Measurements from ENCODE around the gene TXNDC11. TPM values are rescaled to one million over a fixed set of nuclear protein-coding genes. Genes with fewer than 3 reads are reported as not detected.
"Not testable (repeated sequence)": the region's sequence is repeated elsewhere in the genome, so short reads cannot be mapped to it uniquely, and the experiment has no call there.

The TXNDC11 gene, protein sequence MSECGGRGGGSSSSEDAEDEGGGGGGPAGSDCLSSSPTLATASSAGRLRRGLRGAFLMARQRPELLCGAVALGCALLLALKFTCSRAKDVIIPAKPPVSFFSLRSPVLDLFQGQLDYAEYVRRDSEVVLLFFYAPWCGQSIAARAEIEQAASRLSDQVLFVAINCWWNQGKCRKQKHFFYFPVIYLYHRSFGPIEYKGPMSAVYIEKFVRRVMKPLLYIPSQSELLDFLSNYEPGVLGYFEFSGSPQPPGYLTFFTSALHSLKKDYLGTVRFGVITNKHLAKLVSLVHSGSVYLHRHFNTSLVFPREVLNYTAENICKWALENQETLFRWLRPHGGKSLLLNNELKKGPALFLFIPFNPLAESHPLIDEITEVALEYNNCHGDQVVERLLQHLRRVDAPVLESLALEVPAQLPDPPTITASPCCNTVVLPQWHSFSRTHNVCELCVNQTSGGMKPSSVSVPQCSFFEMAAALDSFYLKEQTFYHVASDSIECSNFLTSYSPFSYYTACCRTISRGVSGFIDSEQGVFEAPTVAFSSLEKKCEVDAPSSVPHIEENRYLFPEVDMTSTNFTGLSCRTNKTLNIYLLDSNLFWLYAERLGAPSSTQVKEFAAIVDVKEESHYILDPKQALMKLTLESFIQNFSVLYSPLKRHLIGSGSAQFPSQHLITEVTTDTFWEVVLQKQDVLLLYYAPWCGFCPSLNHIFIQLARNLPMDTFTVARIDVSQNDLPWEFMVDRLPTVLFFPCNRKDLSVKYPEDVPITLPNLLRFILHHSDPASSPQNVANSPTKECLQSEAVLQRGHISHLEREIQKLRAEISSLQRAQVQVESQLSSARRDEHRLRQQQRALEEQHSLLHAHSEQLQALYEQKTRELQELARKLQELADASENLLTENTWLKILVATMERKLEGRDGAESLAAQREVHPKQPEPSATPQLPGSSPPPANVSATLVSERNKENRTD
- 52.7 and 55.9 TPM in 2 replicates for total RNA-seq

DNA sequence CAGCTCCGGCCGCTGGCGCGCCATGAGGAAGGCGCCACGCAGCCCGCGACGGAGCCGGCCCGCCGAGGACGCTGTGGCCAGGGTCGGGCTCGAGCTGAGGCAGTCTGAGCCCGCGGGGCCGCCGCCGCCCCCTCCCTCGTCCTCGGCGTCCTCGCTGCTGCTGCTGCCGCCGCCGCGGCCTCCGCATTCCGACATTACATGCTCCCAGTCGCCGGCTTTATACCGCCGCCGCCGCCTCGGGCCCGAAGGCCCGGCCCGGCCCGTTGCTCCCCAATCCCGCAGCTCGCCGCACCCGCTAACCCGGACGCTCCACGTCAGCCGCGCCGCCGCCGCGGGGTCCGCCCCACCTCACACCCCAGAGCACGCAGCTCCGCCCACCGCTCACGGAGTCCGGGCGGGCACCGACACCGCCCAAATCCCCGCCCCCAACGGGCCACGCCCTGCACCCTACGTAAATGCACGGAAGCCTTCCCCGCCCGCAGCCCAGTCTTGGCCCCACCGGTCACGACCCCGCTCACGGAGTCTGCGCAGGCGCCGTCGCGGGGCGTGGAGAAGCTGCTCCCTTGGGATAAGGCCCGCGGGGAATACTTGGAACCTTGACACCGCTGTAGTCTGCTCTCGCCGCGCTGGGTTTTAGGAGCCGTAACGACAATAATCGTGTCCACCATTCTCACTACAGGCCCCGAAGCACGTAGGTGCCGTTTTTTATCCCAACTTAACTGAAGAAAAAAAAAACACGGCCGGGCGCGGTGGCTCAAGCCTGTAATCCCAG, at the start of gene TXNDC11:
TSS of gene TXNDC11 (minus strand) at position 322 of the 772 bp plus-strand sequence. CDS start at position 195, 127 bp downstream.
- peak within 1 kb of the TSS; percentile 99 for H3K4me3 Mint-ChIP-seq
- H3K9me3 Mint-ChIP-seq: no peaks in the 10 kb centered on the region
- H3K4me1 Mint-ChIP-seq (ENCODE audit: low read depth): peaks cover 54% of the 10 kb centered on the region
- peak; percentile 99 for DNase-seq (ENCODE audit: low spot score)
- H3K27ac Mint-ChIP-seq: peak within 1 kb of the TSS; percentile 93
- intact Hi-C loops (cut with micrococcal nuclease): loop anchor here (1.0 to 5.0 kb wide), 9 partner anchors 8 to 1060 kb away; partner anchors contain the start of genes CLEC16A, CPPED1, RSL1D1 and SNN
- no peaks in the 10 kb centered on the region for H3K27me3 Mint-ChIP-seq (ENCODE audit: insufficient read depth)
- H3K36me3 Mint-ChIP-seq (ENCODE audit: low read depth): peaks cover 13% of the 10 kb centered on the region

DNA sequence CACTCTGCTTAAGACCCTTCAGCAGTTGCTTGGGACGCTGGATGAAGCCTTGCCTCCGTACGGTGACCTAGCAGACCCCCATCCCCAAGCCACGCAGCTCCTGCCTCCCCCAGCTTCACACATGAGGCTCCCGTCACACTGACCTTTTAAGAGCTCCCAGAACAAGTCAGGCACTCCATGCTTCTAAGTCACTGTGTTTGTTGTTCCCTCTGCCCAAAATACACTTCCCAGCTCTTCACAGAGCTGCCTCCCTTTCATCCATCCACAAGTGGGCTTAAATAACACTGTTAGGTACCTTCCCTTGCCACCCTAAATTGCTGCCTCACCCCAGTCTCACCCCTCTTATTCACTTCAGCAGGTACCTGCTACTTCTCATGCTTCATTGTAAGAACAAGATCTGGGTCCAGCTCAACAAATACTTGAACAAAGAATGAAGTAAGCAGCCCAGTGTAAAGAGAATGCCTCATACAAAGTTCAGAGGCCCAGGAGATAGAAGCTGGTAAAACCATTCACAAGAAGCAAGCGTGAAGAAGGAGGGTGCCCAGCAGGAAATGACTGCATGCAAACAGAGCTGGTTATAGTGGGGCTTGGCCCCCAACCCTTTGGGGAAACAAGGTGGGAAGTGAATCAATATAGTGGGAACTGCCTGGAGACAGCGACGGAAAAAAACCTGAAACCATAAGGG, 48.6 kb upstream of the TXNDC11 start:
- H3K4me3 Mint-ChIP-seq: peak overlapping the region; percentile 21
- H3K27me3 Mint-ChIP-seq (ENCODE audit: insufficient read depth): no peaks in the 10 kb centered on the region
- no peak for DNase-seq (ENCODE audit: low spot score)
- H3K36me3 Mint-ChIP-seq (ENCODE audit: low read depth): peaks cover 36% of the 10 kb centered on the region
- H3K27ac Mint-ChIP-seq: peak overlapping the region; percentile 86
- intact Hi-C loops (cut with micrococcal nuclease): no loop called here
- no peaks in the 10 kb centered on the region for H3K9me3 Mint-ChIP-seq
- peaks cover 76% of the 10 kb centered on the region for H3K4me1 Mint-ChIP-seq (ENCODE audit: low read depth)

DNA sequence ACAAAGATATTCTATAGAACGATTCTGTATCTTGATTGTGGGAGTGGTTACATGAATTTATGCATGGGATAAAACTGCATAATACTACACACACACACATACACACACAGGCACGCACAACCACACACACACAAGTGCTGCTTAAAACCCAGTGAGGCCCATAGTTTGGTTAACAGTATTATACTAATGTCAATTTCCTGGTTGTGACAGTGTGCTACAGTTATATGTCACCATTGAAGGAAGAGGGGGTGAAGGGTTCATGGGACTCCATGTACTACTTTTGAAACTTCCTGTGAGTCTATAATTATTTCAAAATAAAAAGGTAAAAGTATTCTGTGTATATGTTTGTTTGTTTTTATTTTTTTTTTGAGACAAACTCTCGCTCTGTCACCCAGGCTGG, 46.3 kb upstream of the TXNDC11 start:
- Mint-ChIP-seq H3K27ac (peak overlapping the region; percentile 54), H3K9me3 (no peaks in the 10 kb centered on the region), H3K4me1 (ENCODE audit: low read depth) (peaks cover 64% of the 10 kb centered on the region), H3K4me3 (no peak overlapping the region), H3K36me3 (ENCODE audit: low read depth) (peaks cover 27% of the 10 kb centered on the region), H3K27me3 (ENCODE audit: insufficient read depth) (no peaks in the 10 kb centered on the region)
- intact Hi-C loops (cut with micrococcal nuclease): loop anchor here (10.0 kb wide), 3 partner anchors 534 to 914 kb away; partner anchors contain the start of genes CIITA and SOCS1
- no peak for DNase-seq (ENCODE audit: low spot score)

DNA sequence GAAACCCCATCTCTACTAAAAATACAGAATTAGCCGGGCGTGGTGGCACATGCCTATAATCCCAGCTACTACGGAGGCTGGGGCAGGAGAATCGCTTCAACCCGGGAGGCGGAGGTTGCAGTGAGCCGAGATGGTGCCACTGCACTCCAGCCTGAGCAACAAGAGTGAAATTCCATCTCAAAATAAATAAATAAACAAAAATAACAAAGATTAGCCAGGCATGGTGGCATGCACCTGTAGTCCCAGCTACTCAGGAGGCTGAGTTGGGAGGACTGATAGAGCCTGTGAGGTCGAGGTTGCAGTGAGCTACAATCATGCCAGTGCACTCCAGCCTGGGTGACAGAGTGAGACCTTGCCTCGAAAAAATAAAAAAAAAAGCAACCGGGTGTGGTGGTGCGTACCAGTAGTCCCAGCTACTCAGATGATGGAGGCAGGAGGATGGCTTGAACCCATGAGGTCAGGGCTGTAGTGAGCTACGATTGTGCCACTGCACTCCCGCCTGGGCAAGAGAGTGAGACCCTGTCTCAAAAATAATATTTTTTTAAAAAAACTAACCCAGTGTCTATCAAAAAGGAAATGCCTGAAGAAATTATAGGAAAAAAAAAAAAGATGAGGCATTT, 42.4 kb upstream of the TXNDC11 start:
- intact Hi-C loops (cut with micrococcal nuclease): loop anchor here (5.0 to 10.0 kb wide), 5 partner anchors 127 to 910 kb away; partner anchors contain the start of genes CIITA and SOCS1
- DNase-seq (ENCODE audit: low spot score): not testable (repeated sequence)

DNA sequence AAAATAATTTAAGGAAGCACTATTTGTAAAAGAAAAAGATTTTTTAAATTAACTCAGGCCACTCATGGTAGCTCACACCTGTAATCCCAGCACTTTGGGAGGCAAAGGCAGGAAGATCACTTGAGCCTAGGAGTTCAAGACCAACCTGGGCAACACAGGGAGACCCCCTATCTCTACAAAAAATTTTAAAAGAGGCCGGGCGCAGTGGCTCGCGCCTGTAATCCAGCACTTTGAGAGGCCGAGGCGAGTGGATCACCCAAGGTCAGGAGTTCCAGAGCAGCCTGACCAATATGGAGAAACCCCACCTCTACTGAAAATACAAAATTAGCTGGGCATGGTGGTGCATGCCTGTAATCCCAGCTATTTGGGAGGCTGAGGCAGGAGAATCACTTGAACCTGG, 41.7 kb upstream of the TXNDC11 start:
- H3K4me3 Mint-ChIP-seq; H3K27me3 Mint-ChIP-seq (ENCODE audit: insufficient read depth); H3K9me3 Mint-ChIP-seq; DNase-seq (ENCODE audit: low spot score): not testable (repeated sequence)
- intact Hi-C loops (cut with micrococcal nuclease): loop anchor here (5.0 to 10.0 kb wide), 5 partner anchors 128 to 910 kb away; partner anchors contain the start of genes CIITA and SOCS1
- Mint-ChIP-seq H3K36me3 (ENCODE audit: low read depth) (peaks cover 32% of the 10 kb centered on the region), H3K27ac (peak overlapping the region; percentile 75), H3K4me1 (ENCODE audit: low read depth) (peaks cover 70% of the 10 kb centered on the region)

More for the DNA sequence above, 42.4 kb upstream of the TXNDC11 start:
- H3K9me3 Mint-ChIP-seq; H3K4me3 Mint-ChIP-seq; H3K27me3 Mint-ChIP-seq (ENCODE audit: insufficient read depth): not testable (repeated sequence)
- H3K27ac Mint-ChIP-seq: peak overlapping the region; percentile 75
- peaks cover 29% of the 10 kb centered on the region for H3K36me3 Mint-ChIP-seq (ENCODE audit: low read depth)
- peaks cover 70% of the 10 kb centered on the region for H3K4me1 Mint-ChIP-seq (ENCODE audit: low read depth)

- intact Hi-C loops (cut with micrococcal nuclease): loop anchor here (5.0 to 10.0 kb wide), 5 partner anchors 128 to 909 kb away; partner anchors contain the start of genes CIITA and SOCS1
- peak overlapping the region; percentile 98 for H3K27ac Mint-ChIP-seq
- DNase-seq (ENCODE audit: low spot score): no peak
- no peaks in the 10 kb centered on the region for H3K9me3 Mint-ChIP-seq
- peak overlapping the region; percentile 83 for H3K4me3 Mint-ChIP-seq
- H3K27me3 Mint-ChIP-seq (ENCODE audit: insufficient read depth): no peaks in the 10 kb centered on the region
- peaks cover 70% of the 10 kb centered on the region for H3K4me1 Mint-ChIP-seq (ENCODE audit: low read depth)
- peaks cover 32% of the 10 kb centered on the region for H3K36me3 Mint-ChIP-seq (ENCODE audit: low read depth)
Observed at GRCh38 chr16:11784038-11784369, 41.3 kb upstream of the TXNDC11 start.

DNA sequence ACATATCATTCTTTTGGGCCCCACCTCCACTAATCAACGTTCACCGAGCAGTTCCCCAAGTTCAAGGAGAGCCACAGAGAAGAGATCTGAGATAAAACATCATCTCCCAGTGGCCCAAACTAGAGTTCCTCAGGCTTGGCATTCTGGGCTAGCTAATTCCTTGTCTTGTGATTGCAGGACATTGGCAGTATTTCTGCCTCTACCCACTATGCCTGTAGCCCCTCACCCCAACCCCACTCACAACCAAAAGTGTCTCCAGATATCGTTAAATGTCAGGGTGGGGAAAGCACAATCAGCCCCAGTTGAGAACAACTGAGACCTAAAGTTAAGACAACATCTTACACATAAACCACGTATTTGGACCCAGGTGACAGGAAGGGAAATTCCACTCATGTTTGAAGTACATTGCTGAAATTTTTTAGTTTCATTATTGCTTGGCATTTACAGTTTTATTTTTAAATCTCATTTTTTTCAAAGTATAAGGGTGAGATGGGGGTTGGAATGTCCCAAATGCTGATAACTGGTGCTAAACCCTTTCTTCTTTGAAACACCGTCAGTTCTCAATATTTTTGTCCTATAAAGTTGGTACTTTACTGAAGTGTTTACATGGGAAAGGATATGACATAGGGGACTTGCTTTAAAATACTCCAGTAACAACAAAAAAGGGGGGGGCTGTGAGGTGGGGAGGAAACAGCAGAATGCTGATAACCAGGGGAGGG, 40.8 kb upstream of the TXNDC11 start:
- peaks cover 64% of the 10 kb centered on the region for H3K4me1 Mint-ChIP-seq (ENCODE audit: low read depth)
- peaks cover 32% of the 10 kb centered on the region for H3K36me3 Mint-ChIP-seq (ENCODE audit: low read depth)
- no peaks in the 10 kb centered on the region for H3K9me3 Mint-ChIP-seq
- H3K27ac Mint-ChIP-seq: peak overlapping the region; percentile 98
- no peaks in the 10 kb centered on the region for H3K27me3 Mint-ChIP-seq (ENCODE audit: insufficient read depth)
- peak overlapping the region; percentile 83 for H3K4me3 Mint-ChIP-seq
- intact Hi-C loops (cut with micrococcal nuclease): loop anchor here (1.0 to 10.0 kb wide), 11 partner anchors 10 to 909 kb away; partner anchors contain the start of genes CIITA, RSL1D1, SOCS1 and TXNDC11
- peak; percentile 67 for DNase-seq (ENCODE audit: low spot score)

GRCh38 chr16:11781773-11782172, 39.1 kb upstream of the TXNDC11 start:
- Mint-ChIP-seq H3K36me3 (ENCODE audit: low read depth) (peaks cover 27% of the 10 kb centered on the region), H3K9me3 (no peaks in the 10 kb centered on the region), H3K4me1 (ENCODE audit: low read depth) (peaks cover 49% of the 10 kb centered on the region), H3K27me3 (ENCODE audit: insufficient read depth) (no peaks in the 10 kb centered on the region), H3K4me3 (peak overlapping the region; percentile 83), H3K27ac (peak overlapping the region; percentile 98)
- no peak for DNase-seq (ENCODE audit: low spot score)
- intact Hi-C loops (cut with micrococcal nuclease): loop anchor here (2.0 to 10.0 kb wide), 6 partner anchors 15 to 907 kb away; partner anchors contain the start of genes CIITA and SOCS1

GRCh38 chr16:11780991-11781680, 38.5 kb upstream of the TXNDC11 start:
- Mint-ChIP-seq H3K36me3 (ENCODE audit: low read depth) (peaks cover 25% of the 10 kb centered on the region), H3K9me3 (no peaks in the 10 kb centered on the region), H3K27me3 (ENCODE audit: insufficient read depth) (no peaks in the 10 kb centered on the region), H3K4me1 (ENCODE audit: low read depth) (peaks cover 42% of the 10 kb centered on the region), H3K27ac (peak overlapping the region; percentile 98), H3K4me3 (peak overlapping the region; percentile 39)
- DNase-seq (ENCODE audit: low spot score): no peak
- intact Hi-C loops (cut with micrococcal nuclease): loop anchor here (5.0 to 10.0 kb wide), 5 partner anchors 131 to 906 kb away; partner anchors contain the start of genes CIITA and SOCS1

GRCh38 chr16:11779074-11779473, 36.4 kb upstream of the TXNDC11 start:
- H3K27me3 Mint-ChIP-seq (ENCODE audit: insufficient read depth): no peaks in the 10 kb centered on the region
- no peak for DNase-seq (ENCODE audit: low spot score)
- no peak overlapping the region for H3K4me3 Mint-ChIP-seq
- peaks cover 40% of the 10 kb centered on the region for H3K4me1 Mint-ChIP-seq (ENCODE audit: low read depth)
- no peaks in the 10 kb centered on the region for H3K9me3 Mint-ChIP-seq
- intact Hi-C loops (cut with micrococcal nuclease): no loop called here
- H3K27ac Mint-ChIP-seq: no peak overlapping the region
- H3K36me3 Mint-ChIP-seq (ENCODE audit: low read depth): peaks cover 33% of the 10 kb centered on the region
